GM12865 (cell line): ENCODE measurements around the gene RTL10.
A peak's percentile ranks its signal among the peaks of the same experiment; 100 is the strongest.

Experiments
- DNase-seq: peaks from one replicate; pipeline ENCODE4 v3.0.0; 2010; ENCODE audit warnings: low read depth
- H3K4me3 ChIP-seq: 2 replicates; pipeline ENCODE4 v1.5.1; 2011; ENCODE audit warnings: mild to moderate bottlenecking, low read depth, low read length, control low read depth
- CTCF ChIP-seq: IDR thresholded peaks from 2 replicates; pipeline ENCODE4 v1.5.1; 2011; ENCODE audit warnings: low read length, control low read depth, low read depth, inconsistent platforms; ENCODE audit not compliant: insufficient read depth; ENCODE audit errors: missing control alignments

The RTL10 gene

GRCh38 chr22:19893363-19893762, 38.7 kb upstream of the RTL10 start:
- no peak overlapping the region for H3K4me3 ChIP-seq
- no peak for TF ChIP-seq CTCF
- no peak for DNase-seq

GRCh38 chr22:19892925-19893324, 38.3 kb upstream of the RTL10 start:
- H3K4me3 ChIP-seq: no peak overlapping the region
- DNase-seq: no peak
- no peak for TF ChIP-seq CTCF

- no peak overlapping the region for H3K4me3 ChIP-seq
- no peak for DNase-seq
- TF ChIP-seq CTCF: no peak
These were observed 37.7 kb upstream of the RTL10 start for GRCh38 chr22:19892257-19892879.

- peak; percentile 58 for DNase-seq
- TF ChIP-seq CTCF: no peak
- H3K4me3 ChIP-seq: no peak overlapping the region
These were observed 36.9 kb upstream of the RTL10 start for GRCh38 chr22:19891317-19892256.

- DNase-seq: no peak
- no peak for TF ChIP-seq CTCF
- H3K4me3 ChIP-seq: no peak overlapping the region
These were observed 36.0 kb upstream of the RTL10 start for GRCh38 chr22:19890502-19891316.

GRCh38 chr22:19889951-19890350, 35.3 kb upstream of the RTL10 start:
- H3K4me3 ChIP-seq: no peak overlapping the region
- TF ChIP-seq CTCF: no peak
- no peak for DNase-seq
